HFFc6 (cell line): ENCODE data around the gene SRRM3. TPM values are rescaled to one million over a fixed set of nuclear protein-coding genes. Genes with fewer than 3 reads are reported as not detected.
A peak's percentile ranks its signal among the peaks of the same experiment; 100 is the strongest.

ENCODE experiments used
- DNase-seq: peaks from one replicate; pipeline ENCODE4 v3.0.0-alpha.2; 2018
- H3K27ac Mint-ChIP-seq: 2 replicates; pipeline ENCODE4 v1.8.0; 2020; ENCODE audit warnings: mild to moderate bottlenecking, mixed read lengths
- H3K27me3 Mint-ChIP-seq: 2 replicates; pipeline ENCODE4 v1.8.0; 2021; ENCODE audit warnings: mild to moderate bottlenecking, moderate library complexity, mixed read lengths; ENCODE audit not compliant: insufficient read depth
- H3K36me3 Mint-ChIP-seq: 2 replicates; pipeline ENCODE4 v1.8.0; 2021; ENCODE audit warnings: low read depth, mixed read lengths
- H3K4me1 Mint-ChIP-seq: 2 replicates; pipeline ENCODE4 v1.8.0; 2020; ENCODE audit warnings: low read depth, mixed read lengths
- H3K4me3 Mint-ChIP-seq: 2 replicates; pipeline ENCODE4 v1.8.0; 2020; ENCODE audit warnings: mild to moderate bottlenecking, moderate library complexity, mixed read lengths
- H3K9me3 Mint-ChIP-seq: 2 replicates; pipeline ENCODE4 v1.8.0; 2020; ENCODE audit warnings: mild to moderate bottlenecking, mixed read lengths
- CTCF ChIP-seq: fragments of 200-600 bp; sonication (generic); IDR thresholded peaks from 2 replicates; pipeline ENCODE4 v1.5.0; 2021; ENCODE audit warnings: antibody characterized with exemption, mild to moderate bottlenecking
- total RNA-seq, 6 experiments: library from RNA; stranded (reverse); fragmentation: NEBNext Ultra II Directional; extraction: Animal tissue kit (Norgen Biotek cat#: 25700); gene quantifications; 2 replicates in 1 of 6; 3 replicates in 5 of 6; pipeline ENCODE4 v1.2.3, GENCODE V29; 2021

Gene SRRM3
- total RNA-seq, 6 experiments from 2014 or later: 0.09 to 0.23 (median 0.18) TPM; not detected in 1

GRCh38 chr7:76272851-76273497, 71.3 kb downstream of the SRRM3 start:
- Mint-ChIP-seq H3K36me3 (no peaks in the 10 kb centered on the region), H3K4me1 (peaks cover 4% of the 10 kb centered on the region; the same call in 1 of the 2 replicates), H3K4me3 (no peak overlapping the region), H3K27ac (no peak overlapping the region), H3K27me3 (peaks cover 60% of the 10 kb centered on the region), H3K9me3 (no peaks in the 10 kb centered on the region)
- TF ChIP-seq CTCF: no peak
- DNase-seq: no peak

- peaks cover 4% of the 10 kb centered on the region; the same call in 1 of the 2 replicates for H3K4me1 Mint-ChIP-seq
- no peak overlapping the region for H3K27ac Mint-ChIP-seq
- peaks cover 60% of the 10 kb centered on the region for H3K27me3 Mint-ChIP-seq
- H3K36me3 Mint-ChIP-seq: no peaks in the 10 kb centered on the region
- H3K9me3 Mint-ChIP-seq: no peaks in the 10 kb centered on the region
- DNase-seq: no peak
- TF ChIP-seq CTCF: no peak
- H3K4me3 Mint-ChIP-seq: no peak overlapping the region
Measured at GRCh38 chr7:76273503-76273902, 71.8 kb downstream of the SRRM3 start.

- peaks cover 51% of the 10 kb centered on the region for H3K27me3 Mint-ChIP-seq
- DNase-seq: peak; percentile 9
- TF ChIP-seq CTCF: no peak
- no peak overlapping the region for H3K4me3 Mint-ChIP-seq
- H3K4me1 Mint-ChIP-seq: peaks cover 8% of the 10 kb centered on the region
- no peaks in the 10 kb centered on the region for H3K9me3 Mint-ChIP-seq
- H3K27ac Mint-ChIP-seq: no peak overlapping the region
- H3K36me3 Mint-ChIP-seq: no peaks in the 10 kb centered on the region
Measured at GRCh38 chr7:76278540-76278939, 76.8 kb downstream of the SRRM3 start.

- peak overlapping the region; percentile 65; the same call in 1 of the 2 replicates for H3K4me3 Mint-ChIP-seq
- no peak for DNase-seq
- peaks cover 8% of the 10 kb centered on the region for H3K4me1 Mint-ChIP-seq
- no peak for TF ChIP-seq CTCF
- no peak overlapping the region for H3K27ac Mint-ChIP-seq
- H3K27me3 Mint-ChIP-seq: peaks cover 45% of the 10 kb centered on the region
- no peaks in the 10 kb centered on the region for H3K9me3 Mint-ChIP-seq
- H3K36me3 Mint-ChIP-seq: no peaks in the 10 kb centered on the region
Measured at GRCh38 chr7:76280408-76280807, 78.7 kb downstream of the SRRM3 start.

- Mint-ChIP-seq H3K36me3 (no peaks in the 10 kb centered on the region), H3K27ac (no peak overlapping the region), H3K4me1 (peaks cover 8% of the 10 kb centered on the region), H3K27me3 (peaks cover 40% of the 10 kb centered on the region), H3K9me3 (no peaks in the 10 kb centered on the region), H3K4me3 (peak overlapping the region; percentile 65)
- TF ChIP-seq CTCF: no peak
- DNase-seq: no peak
Measured at GRCh38 chr7:76281006-76281705, 79.5 kb downstream of the SRRM3 start.
